PFSK-1 (cell line): ENCODE measurements around the gene C16orf82.

Experiments
- FOXP2 ChIP-seq: optimal IDR thresholded peaks from 2 replicates; pipeline ENCODE3; 2011; ENCODE audit warnings: borderline replicate concordance, control low read depth, inconsistent platforms; ENCODE audit not compliant: insufficient read depth; ENCODE audit errors: extremely low read length, extremely low read depth
- POLR2AphosphoS5 ChIP-seq: IDR thresholded peaks from 2 replicates; pipeline ENCODE4 v1.6.1; 2012; ENCODE audit warnings: low read depth, mild to moderate bottlenecking, control low read depth, low read length, moderate library complexity
- SIN3A ChIP-seq: IDR thresholded peaks from 2 replicates; pipeline ENCODE4 v1.6.1; 2012; ENCODE audit warnings: mild to moderate bottlenecking, low read length, moderate library complexity, borderline replicate concordance; ENCODE audit not compliant: insufficient read depth
- TAF1 ChIP-seq: IDR thresholded peaks from 2 replicates; pipeline ENCODE4 v1.6.1; 2012; ENCODE audit warnings: low read length, control low read depth, borderline replicate concordance; ENCODE audit not compliant: insufficient read depth
- TF ChIP-seq, protein P1 (sequence below), 2 experiments: IDR thresholded peaks; 2 replicates each; pipeline versions ENCODE4 v1.6.1 to v1.8.0; 2011 to 2012; ENCODE audit warnings: low read depth in 2 of 2, low read length in 2 of 2, control low read depth in 1 of 2, inconsistent platforms in 1 of 2, mild to moderate bottlenecking in 1 of 2, moderate library complexity in 1 of 2; ENCODE audit not compliant: insufficient read depth in 1 of 2

The C16orf82 gene

DNA sequence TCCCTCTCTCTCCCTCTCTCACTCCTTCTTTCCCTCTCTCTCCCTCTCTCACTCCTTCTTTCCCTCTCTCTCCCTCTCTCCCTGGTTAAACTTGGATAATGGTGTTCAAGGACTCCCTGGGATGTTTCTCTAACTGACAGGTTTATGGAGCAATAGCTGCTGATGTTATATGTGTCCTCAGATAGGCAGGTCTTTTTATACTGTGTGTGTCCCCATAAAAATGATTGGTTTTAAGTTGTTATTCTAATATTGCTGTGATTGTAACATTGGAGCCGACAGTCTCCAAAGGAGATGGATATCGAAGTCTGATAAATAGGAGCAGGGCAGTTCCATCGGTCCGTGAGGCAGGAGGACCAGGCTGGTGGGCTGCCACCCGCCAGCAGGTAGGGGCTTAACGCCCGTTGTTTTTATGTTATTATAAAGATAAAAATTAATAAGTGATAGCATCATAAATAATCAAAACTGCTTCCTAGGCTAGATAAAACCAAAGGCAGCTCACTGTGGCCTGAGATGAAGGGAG lies 38.1 kb upstream of the C16orf82 start:
- TF ChIP-seq TAF1: no peak
- TF ChIP-seq FOXP2: no peak
- no peak for TF ChIP-seq POLR2AphosphoS5
- TF ChIP-seq, protein P1, sequence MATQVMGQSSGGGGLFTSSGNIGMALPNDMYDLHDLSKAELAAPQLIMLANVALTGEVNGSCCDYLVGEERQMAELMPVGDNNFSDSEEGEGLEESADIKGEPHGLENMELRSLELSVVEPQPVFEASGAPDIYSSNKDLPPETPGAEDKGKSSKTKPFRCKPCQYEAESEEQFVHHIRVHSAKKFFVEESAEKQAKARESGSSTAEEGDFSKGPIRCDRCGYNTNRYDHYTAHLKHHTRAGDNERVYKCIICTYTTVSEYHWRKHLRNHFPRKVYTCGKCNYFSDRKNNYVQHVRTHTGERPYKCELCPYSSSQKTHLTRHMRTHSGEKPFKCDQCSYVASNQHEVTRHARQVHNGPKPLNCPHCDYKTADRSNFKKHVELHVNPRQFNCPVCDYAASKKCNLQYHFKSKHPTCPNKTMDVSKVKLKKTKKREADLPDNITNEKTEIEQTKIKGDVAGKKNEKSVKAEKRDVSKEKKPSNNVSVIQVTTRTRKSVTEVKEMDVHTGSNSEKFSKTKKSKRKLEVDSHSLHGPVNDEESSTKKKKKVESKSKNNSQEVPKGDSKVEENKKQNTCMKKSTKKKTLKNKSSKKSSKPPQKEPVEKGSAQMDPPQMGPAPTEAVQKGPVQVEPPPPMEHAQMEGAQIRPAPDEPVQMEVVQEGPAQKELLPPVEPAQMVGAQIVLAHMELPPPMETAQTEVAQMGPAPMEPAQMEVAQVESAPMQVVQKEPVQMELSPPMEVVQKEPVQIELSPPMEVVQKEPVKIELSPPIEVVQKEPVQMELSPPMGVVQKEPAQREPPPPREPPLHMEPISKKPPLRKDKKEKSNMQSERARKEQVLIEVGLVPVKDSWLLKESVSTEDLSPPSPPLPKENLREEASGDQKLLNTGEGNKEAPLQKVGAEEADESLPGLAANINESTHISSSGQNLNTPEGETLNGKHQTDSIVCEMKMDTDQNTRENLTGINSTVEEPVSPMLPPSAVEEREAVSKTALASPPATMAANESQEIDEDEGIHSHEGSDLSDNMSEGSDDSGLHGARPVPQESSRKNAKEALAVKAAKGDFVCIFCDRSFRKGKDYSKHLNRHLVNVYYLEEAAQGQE (IDR thresholded peaks at IDR 0.05; ENCODE audit: insufficient read depth in 1 of 2, low read depth in 2 of 2, low read length in 2 of 2): no peak
- TF ChIP-seq SIN3A: no peak

DNA sequence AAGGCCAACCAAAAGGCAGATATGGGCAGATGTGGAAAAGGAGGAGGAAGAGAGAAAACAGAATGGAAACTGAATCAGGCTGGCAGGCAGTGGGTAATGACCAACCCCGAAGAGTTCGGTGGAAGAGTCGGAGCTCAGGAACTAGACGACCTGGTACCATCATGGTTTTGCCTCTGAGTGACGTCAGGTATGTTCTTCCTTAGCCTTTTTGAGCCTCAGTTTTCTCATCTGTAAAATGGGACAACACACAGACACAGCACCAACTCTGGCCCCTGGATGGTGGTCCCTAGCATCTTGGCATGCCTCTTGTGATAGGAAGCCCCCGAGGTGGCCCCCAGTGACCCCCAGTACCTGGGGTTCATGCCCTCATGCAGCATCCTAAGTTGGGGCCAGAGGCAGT lies 37.2 kb upstream of the C16orf82 start:
- TF ChIP-seq POLR2AphosphoS5: no peak
- TF ChIP-seq TAF1: no peak
- TF ChIP-seq, protein P1 (IDR thresholded peaks at IDR 0.05; ENCODE audit: insufficient read depth in 1 of 2, low read depth in 2 of 2, low read length in 2 of 2): no peak
- TF ChIP-seq SIN3A: no peak
- no peak for TF ChIP-seq FOXP2

DNA sequence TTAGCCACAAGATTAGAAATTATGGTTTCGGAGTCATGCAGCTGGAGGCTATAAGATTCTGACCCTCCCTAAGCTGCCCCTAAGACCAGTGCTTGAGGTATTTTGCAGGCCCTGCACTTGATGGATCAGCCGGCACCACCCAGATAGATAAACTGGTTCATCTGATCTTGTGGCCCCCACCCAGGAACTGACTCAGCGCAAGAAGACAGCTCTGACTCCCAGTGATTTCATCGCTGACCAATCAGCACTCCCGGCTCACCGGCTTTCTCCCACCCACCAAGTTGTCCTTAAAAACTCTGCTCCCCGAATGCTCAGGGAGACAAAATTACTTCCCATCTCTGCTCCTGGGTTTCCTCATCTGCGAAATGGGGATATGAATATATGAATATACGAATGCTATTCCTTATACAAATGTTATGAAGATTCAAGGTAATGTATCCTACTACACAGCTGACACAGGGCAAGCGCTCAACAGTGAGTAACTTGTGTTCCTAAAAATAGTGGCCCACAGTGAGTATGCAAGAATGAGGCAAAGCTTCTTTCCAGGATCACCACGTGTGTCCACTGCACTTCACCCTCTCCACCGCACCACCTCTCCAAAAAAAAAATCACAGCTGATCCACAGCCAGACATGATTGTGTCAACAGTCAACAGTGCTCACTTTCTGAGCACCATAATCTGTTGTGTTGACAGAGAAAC lies 33.3 kb upstream of the C16orf82 start:
- TF ChIP-seq TAF1 (no peak), SIN3A (no peak), POLR2AphosphoS5 (no peak), FOXP2 (no peak)
- TF ChIP-seq, protein P1 (IDR thresholded peaks at IDR 0.05; ENCODE audit: insufficient read depth in 1 of 2, low read depth in 2 of 2, low read length in 2 of 2): no peak

DNA sequence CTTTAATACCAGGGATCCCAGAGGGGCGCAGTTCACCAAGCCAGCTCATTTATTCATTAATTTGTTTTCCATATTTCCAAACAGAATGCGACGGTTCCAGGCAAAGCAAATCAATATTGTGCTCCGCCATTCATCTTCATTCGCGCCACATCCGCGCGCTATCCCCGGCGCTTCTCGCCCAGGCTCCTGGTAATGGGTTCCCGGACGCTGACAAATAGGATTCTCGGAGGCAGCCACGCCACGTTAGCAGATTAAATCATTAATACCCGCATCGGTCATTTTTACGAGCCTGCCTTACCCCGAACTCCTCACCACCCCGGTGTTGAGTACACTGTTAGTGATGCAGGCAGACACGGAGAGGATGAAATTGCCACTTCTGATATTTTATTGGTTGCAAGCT lies 26.0 kb upstream of the C16orf82 start:
- TF ChIP-seq POLR2AphosphoS5 (no peak), TAF1 (no peak), SIN3A (no peak), FOXP2 (no peak)
- TF ChIP-seq, protein P1 (IDR thresholded peaks at IDR 0.05; ENCODE audit: insufficient read depth in 1 of 2, low read depth in 2 of 2, low read length in 2 of 2): no peak
